Activated CD8-positive, alpha-beta T cell treated with anti-CD3 and anti-CD28 coated beads for 36 hours (primary cell): Measurements from ENCODE around the gene C2. TPM values are rescaled to one million over a fixed set of nuclear protein-coding genes. Genes with fewer than 3 reads are reported as not detected.
"Not testable (repeated sequence)": the region's sequence is repeated elsewhere in the genome, so short reads cannot be mapped to it uniquely, and the experiment has no call there.

ENCODE experiments used
- ATAC-seq: fragments of 200-7000 bp; cut with Tn5 transposase; one replicate; pipeline ENCODE4 v1.10.0; 2021; ENCODE audit warnings: mild to moderate bottlenecking, moderate library complexity
- CTCF ChIA-PET: fragments of 350-600 bp; sonication (Branson Sonifier 250); formaldehyde crosslinking; loops from one replicate; lab custom pipeline; 2021; ENCODE audit warnings: antibody characterized with exemption; lab: Charles Lee
- POLR2A ChIA-PET: fragments of 350-600 bp; sonication (Branson Sonifier 250); formaldehyde crosslinking; loops from one replicate; lab custom pipeline; 2021; ENCODE audit warnings: antibody characterized with exemption; lab: Charles Lee
- DNase-seq: peaks from one replicate; pipeline ENCODE4 v3.0.0-alpha.2; 2020
- H3K27ac Mint-ChIP-seq: one replicate; pipeline ENCODE4 v1.8.0; 2021; ENCODE audit warnings: mild to moderate bottlenecking, mixed read lengths
- H3K27me3 Mint-ChIP-seq: one replicate; pipeline ENCODE4 v1.8.0; 2021; ENCODE audit warnings: mixed read lengths
- H3K36me3 Mint-ChIP-seq: one replicate; pipeline ENCODE4 v1.8.0; 2021; ENCODE audit warnings: low read depth, mixed read lengths
- H3K4me1 Mint-ChIP-seq: one replicate; pipeline ENCODE4 v1.8.0; 2021; ENCODE audit warnings: low read depth, mixed read lengths
- H3K4me3 Mint-ChIP-seq: one replicate; pipeline ENCODE4 v1.8.0; 2021; ENCODE audit warnings: mild to moderate bottlenecking, moderate library complexity, mixed read lengths
- H3K9me3 Mint-ChIP-seq: one replicate; pipeline ENCODE4 v1.8.0; 2021; ENCODE audit warnings: mixed read lengths
- CTCF ChIP-seq: fragments of 200-600 bp; IDR thresholded peaks from one replicate; pipeline ENCODE4 v1.8.0; 2022; ENCODE audit warnings: antibody characterized with exemption, mild to moderate bottlenecking
- intact Hi-C: fragments of 100-400 bp; cut with micrococcal nuclease; formaldehyde crosslinking; loops from one replicate; pipeline ENCODE4 v1.10.0; 2022
- total RNA-seq, 2 experiments: library from RNA; stranded (reverse); gene quantifications; one replicate each; pipeline ENCODE4 v1.2.3, GENCODE V29; 2021

The C2 gene
- total RNA-seq, 2 experiments from 2014 or later, result 0.99 to 1.4 TPM

- ChIA-PET CTCF (no interaction called here), POLR2A (interaction anchor here (0.9 to 1.1 kb wide), 2 partner anchors 20 to 88 kb away, joined by 3 read pairs; no protein-coding TSS in a partner anchor)
- Mint-ChIP-seq H3K27me3 (no peaks in the 10 kb centered on the region), H3K9me3 (no peaks in the 10 kb centered on the region), H3K27ac (no peak overlapping the region), H3K4me3 (no peak overlapping the region), H3K4me1 (no peaks in the 10 kb centered on the region), H3K36me3 (no peaks in the 10 kb centered on the region)
- ATAC-seq (no peak), DNase-seq (no peak)
- intact Hi-C loops, result no loop called here
- no peak for TF ChIP-seq CTCF
These were observed 1.1 kb downstream of the C2 start for GRCh38 chr6:31928672-31928939.

- H3K27ac Mint-ChIP-seq, result no peak overlapping the region
- ChIA-PET CTCF (no interaction called here), POLR2A (interaction anchor here (0.9 kb wide), 1 partner anchor 21 kb away, joined by 3 read pairs; no protein-coding TSS in a partner anchor)
- ATAC-seq, result no peak
- H3K36me3 Mint-ChIP-seq, result no peaks in the 10 kb centered on the region
- TF ChIP-seq CTCF, result no peak
- H3K9me3 Mint-ChIP-seq, result no peaks in the 10 kb centered on the region
- intact Hi-C loops, result no loop called here
- no peaks in the 10 kb centered on the region for H3K27me3 Mint-ChIP-seq
- H3K4me3 Mint-ChIP-seq, result no peak overlapping the region
- H3K4me1 Mint-ChIP-seq, result no peaks in the 10 kb centered on the region
- no peak for DNase-seq
These were observed 3.4 kb downstream of the C2 start for GRCh38 chr6:31930962-31931361.

- CTCF ChIA-PET, DNase-seq, H3K9me3 Mint-ChIP-seq, ATAC-seq, H3K4me3 Mint-ChIP-seq, H3K36me3 Mint-ChIP-seq, H3K27ac Mint-ChIP-seq, POLR2A ChIA-PET, H3K27me3 Mint-ChIP-seq, H3K4me1 Mint-ChIP-seq, intact Hi-C loops: not testable (repeated sequence)
These were observed 4.6 kb downstream of the C2 start for GRCh38 chr6:31932137-31932536.

- TF ChIP-seq CTCF, result no peak
- no peak for ATAC-seq
- ChIA-PET POLR2A (no interaction called here), CTCF (no interaction called here)
- DNase-seq, result no peak
- Mint-ChIP-seq H3K27me3 (no peaks in the 10 kb centered on the region), H3K4me1 (no peaks in the 10 kb centered on the region), H3K9me3 (no peaks in the 10 kb centered on the region), H3K36me3 (no peaks in the 10 kb centered on the region), H3K27ac (no peak overlapping the region), H3K4me3 (no peak overlapping the region)
- intact Hi-C loops, result no loop called here
These were observed 6.0 kb downstream of the C2 start for GRCh38 chr6:31933537-31933936.

GRCh38 chr6:31935021-31935420 lies 7.5 kb downstream of the C2 start:
- H3K4me1 Mint-ChIP-seq, result no peaks in the 10 kb centered on the region
- POLR2A ChIA-PET, result interaction anchor here (0.6 kb wide), 1 partner anchor 41 kb away, joined by 3 read pairs; no protein-coding TSS in a partner anchor
- intact Hi-C loops, result no loop called here
- no peak overlapping the region for H3K4me3 Mint-ChIP-seq
- no peaks in the 10 kb centered on the region for H3K9me3 Mint-ChIP-seq
- no peaks in the 10 kb centered on the region for H3K27me3 Mint-ChIP-seq
- H3K36me3 Mint-ChIP-seq, result no peaks in the 10 kb centered on the region
- no peak for DNase-seq
- CTCF ChIA-PET, result interaction anchor here (1.1 kb wide), 1 partner anchor 12 kb away, joined by 3 read pairs; no protein-coding TSS in a partner anchor
- no peak overlapping the region for H3K27ac Mint-ChIP-seq
- ATAC-seq, result no peak
- TF ChIP-seq CTCF, result no peak

- H3K4me1 Mint-ChIP-seq, result no peaks in the 10 kb centered on the region
- no peaks in the 10 kb centered on the region for H3K36me3 Mint-ChIP-seq
- no peak overlapping the region for H3K4me3 Mint-ChIP-seq
- intact Hi-C loops, result no loop called here
- ChIA-PET POLR2A (interaction anchor here (0.6 kb wide), 2 partner anchors 42 to 111 kb away, joined by 3 read pairs; no protein-coding TSS in a partner anchor), CTCF (no interaction called here)
- no peaks in the 10 kb centered on the region for H3K27me3 Mint-ChIP-seq
- H3K27ac Mint-ChIP-seq, result no peak overlapping the region
- TF ChIP-seq CTCF, result no peak
- ATAC-seq (no peak), DNase-seq (no peak)
- no peaks in the 10 kb centered on the region for H3K9me3 Mint-ChIP-seq
These were observed 8.3 kb downstream of the C2 start for GRCh38 chr6:31935823-31936222.
